Aorta (tissue), 5 donors: ENCODE data around the gene TNNI3K. TPM values are rescaled to one million over a fixed set of nuclear protein-coding genes. Genes with fewer than 3 reads are reported as not detected.

Experiments
- ATAC-seq: fragments of 200-7000 bp; cut with Tn5 transposase; one replicate; pipeline ENCODE4 v1.9.1; 2022; ENCODE audit warnings: moderate library complexity; ENCODE audit not compliant: low FRiP score
- DNase-seq, 2 donors: peaks; one replicate each; pipeline ENCODE4 v3.0.0-alpha.2; 2020
- H3K27ac ChIP-seq, 2 donors: one replicate each; pipeline ENCODE4 v1.5.1; 2013; ENCODE audit warnings: low read length in 2 of 2, mild to moderate bottlenecking in 2 of 2, moderate library complexity in 2 of 2, control low read depth in 1 of 2, inconsistent platforms in 1 of 2, low read depth in 1 of 2
- H3K27me3 ChIP-seq, 2 donors: one replicate each; pipeline ENCODE4 v1.6.1; 2013; ENCODE audit warnings: control low read depth in 1 of 2, low read length in 1 of 2, mild to moderate bottlenecking in 1 of 2, moderate library complexity in 1 of 2; ENCODE audit not compliant: insufficient read depth in 2 of 2, control insufficient read depth in 1 of 2
- H3K36me3 ChIP-seq, 2 donors: one replicate each; pipeline ENCODE4 v1.6.1; 2013; ENCODE audit warnings: control low read depth in 1 of 2, low read length in 1 of 2, mild to moderate bottlenecking in 1 of 2; ENCODE audit not compliant: insufficient read depth in 2 of 2, control insufficient read depth in 1 of 2
- H3K4me1 ChIP-seq, 2 donors: one replicate each; pipeline ENCODE4 v1.6.1; 2013; ENCODE audit warnings: low read length in 2 of 2, control low read depth in 1 of 2, mild to moderate bottlenecking in 1 of 2, moderate library complexity in 1 of 2; ENCODE audit not compliant: insufficient read depth in 2 of 2, control insufficient read depth in 1 of 2
- H3K4me3 ChIP-seq, 2 donors: one replicate each; pipeline ENCODE4 v1.5.1; 2013; ENCODE audit warnings: low read length in 2 of 2, control low read depth in 1 of 2, mild to moderate bottlenecking in 1 of 2
- H3K9me3 ChIP-seq: one replicate; pipeline ENCODE4 v1.6.1; 2013; ENCODE audit warnings: mild to moderate bottlenecking, low read length; ENCODE audit not compliant: control insufficient read depth
- WGBS, 2 donors: extraction: QIAGEN DNeasy Blood & Tissue Kit; methylation state at CpG; one replicate each; pipeline ENCODE4 v1.1.7; 2013; 5-methylcytosine and 5-hydroxymethylcytosine counted together
- intact Hi-C, 2 donors: fragments of 100-400 bp; cut with DNase I; formaldehyde crosslinking; loops; one replicate each; pipeline versions ENCODE4 v1.14.2 to v1.15.0; 2022
- long read RNA-seq, 2 donors: library from polyadenylated mRNA; unstranded; transcript quantifications; one replicate each; pipeline ENCODE4 v2.0.0, GENCODE V29; 2020 to 2021
- polyA plus RNA-seq, 2 donors: library from polyadenylated mRNA; stranded (reverse); fragments of 200-250 nt; gene quantifications; one replicate each; pipeline ENCODE4 v1.2.3, GENCODE V29; 2013
- total RNA-seq, 2 donors: library from RNA; stranded (reverse); fragmentation: NEBNext Ultra II Directional; extraction: Animal tissue kit (Norgen Biotek cat#: 25700); gene quantifications; one replicate each; pipeline ENCODE4 v1.2.1, GENCODE V29; 2021
- donor health status: healthy with polysubstance abuse.
- donor health status: Bipolar disorder and iron deficiency.
- donor health status: DM: no; HTN: no; CAD: no.
- donor health status: DM: no; HTN: no; CAD: no.
- donor health status: DM: yes; HTN: yes; CAD: no.

Gene TNNI3K
- total RNA-seq (1 to 10 TPM; 2.8 to 4.2 TPM), polyA plus RNA-seq (not detected)
- long read RNA-seq, donor 1, partial matches to known transcripts: 0 of 3 reads
- long read RNA-seq, donor 1, other reads (novel, unspliced or antisense): 3 of 3 reads
- long read RNA-seq, donor 2, partial matches to known transcripts: 0 of 4 reads
- long read RNA-seq, donor 2, other reads (novel, unspliced or antisense): 4 of 4 reads

- no peaks in the 10 kb centered on the region for H3K36me3 ChIP-seq
- no peaks in the 10 kb centered on the region for H3K9me3 ChIP-seq
- no peaks in the 10 kb centered on the region for H3K27me3 ChIP-seq
- no peak within 1 kb of the TSS for H3K27ac ChIP-seq
- no peaks in the 10 kb centered on the region for H3K4me1 ChIP-seq
- intact Hi-C loops: no loop called here
- no peak for ATAC-seq
- WGBS, 2 donors: 9 to 21% methylated on average over 2 of the region's 2 CpGs
- no peak within 1 kb of the TSS for H3K4me3 ChIP-seq
- no peak for DNase-seq
Measured at GRCh38 chr1:74235153-74235552, at the start of gene TNNI3K. TSS of gene TNNI3K (plus strand) at chr1:74235387. CDS start at chr1:74235452, 65 bp downstream.

DNA sequence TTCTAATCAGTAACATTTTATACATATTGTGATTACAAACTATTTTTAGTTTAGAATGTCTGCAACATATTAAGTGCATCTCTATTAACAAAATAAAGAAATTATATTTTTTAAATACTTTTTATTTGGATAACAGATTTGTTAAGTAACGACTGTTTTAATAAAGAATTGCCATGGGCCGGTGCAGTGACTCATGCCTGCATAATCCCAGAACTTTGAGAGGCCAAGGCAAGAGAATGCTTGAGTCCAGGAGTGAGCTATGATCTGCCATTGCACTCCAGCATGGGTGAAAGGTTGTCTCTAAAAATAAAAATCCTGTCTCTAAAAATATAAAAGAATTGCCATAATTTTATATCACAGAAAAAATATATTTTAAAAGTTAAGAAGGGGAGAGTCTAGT is 41.3 kb upstream of the TNNI3K start:
- no peak for ATAC-seq
- H3K9me3 ChIP-seq: no peaks in the 10 kb centered on the region
- no peaks in the 10 kb centered on the region for H3K27me3 ChIP-seq
- 9 to 12% methylated on average over 2 of the region's 2 CpGs for WGBS, 2 donors
- peak in 1 of 2 donors; percentile 39 for DNase-seq
- no peak overlapping the region for H3K27ac ChIP-seq
- H3K36me3 ChIP-seq: no peaks in the 10 kb centered on the region
- H3K4me1 ChIP-seq: peaks cover 0 to 2% of the 10 kb centered on the region in 2 donors
- intact Hi-C loops: loop anchor here in 1 of 2 donors (10.0 kb wide), 1 partner anchor 541 kb away; the partner anchor contains the start of genes CRYZ and TYW3
- H3K4me3 ChIP-seq: no peak overlapping the region

DNA sequence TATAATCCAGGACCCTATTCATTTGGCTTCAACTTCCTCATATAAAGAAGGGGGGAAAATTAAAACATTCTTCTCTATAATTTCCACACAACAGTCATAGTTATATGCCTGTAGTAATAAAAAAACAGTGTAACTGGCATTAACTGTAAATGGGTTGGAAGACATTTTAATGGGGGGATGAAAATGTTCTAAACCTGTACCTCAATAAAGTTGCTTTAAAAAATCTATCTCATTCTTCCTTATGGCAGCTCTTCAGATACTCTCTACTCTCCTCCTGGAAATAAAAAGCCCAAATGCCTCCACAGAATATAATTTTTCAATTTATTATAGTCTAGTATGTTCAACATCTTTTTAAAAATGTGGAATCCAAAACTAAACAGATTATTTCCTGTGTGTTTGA is 39.8 kb upstream of the TNNI3K start:
- no peak for ATAC-seq
- Histone ChIP-seq H3K9me3 (no peaks in the 10 kb centered on the region), H3K4me1 (peaks cover 0 to 2% of the 10 kb centered on the region in 2 donors), H3K36me3 (no peaks in the 10 kb centered on the region), H3K27me3 (no peaks in the 10 kb centered on the region), H3K27ac (no peak overlapping the region), H3K4me3 (no peak overlapping the region)
- intact Hi-C loops: loop anchor here in 1 of 2 donors (5.0 to 10.0 kb wide), 2 partner anchors 272 to 539 kb away; partner anchors contain the start of genes CRYZ and TYW3
- DNase-seq: no peak

DNA sequence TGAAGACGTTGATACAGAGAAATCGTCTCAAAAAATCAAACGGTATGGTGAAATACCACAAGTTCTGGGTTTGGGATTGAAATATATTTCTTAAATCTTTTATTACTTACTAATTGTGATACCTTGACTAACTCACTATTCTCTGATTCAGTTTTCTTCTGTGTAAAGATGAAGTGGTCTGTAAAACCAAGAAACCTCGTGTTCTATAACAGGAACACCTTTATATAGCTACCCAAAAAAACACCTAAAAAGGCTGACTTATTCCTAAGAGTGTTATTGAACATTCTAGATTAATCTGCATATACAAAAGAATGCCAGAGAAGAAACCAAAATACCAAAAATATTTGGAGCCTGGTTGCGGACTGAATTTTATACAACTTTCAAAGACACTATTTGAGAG is 37.9 kb upstream of the TNNI3K start:
- no peaks in the 10 kb centered on the region for H3K27me3 ChIP-seq
- WGBS, 2 donors: 66 to 69% methylated on average over 5 of the region's 5 CpGs
- DNase-seq (no peak), ATAC-seq (no peak)
- H3K27ac ChIP-seq: no peak overlapping the region
- intact Hi-C loops: loop anchor here in 1 of 2 donors (5.0 to 10.0 kb wide), 2 partner anchors 270 to 538 kb away; partner anchors contain the start of genes CRYZ and TYW3
- peaks cover 0 to 2% of the 10 kb centered on the region in 2 donors for H3K4me1 ChIP-seq
- peak overlapping the region in 1 of 2 donors; percentile 44 for H3K4me3 ChIP-seq
- no peaks in the 10 kb centered on the region for H3K9me3 ChIP-seq
- no peaks in the 10 kb centered on the region for H3K36me3 ChIP-seq

- ATAC-seq (peak; percentile 100), DNase-seq (peak; percentile 97 to 99)
- H3K27me3 ChIP-seq: no peaks in the 10 kb centered on the region
- peak within 1 kb of the TSS in 1 of 2 donors; percentile 11 for H3K27ac ChIP-seq
- no peaks in the 10 kb centered on the region for H3K9me3 ChIP-seq
- intact Hi-C loops: loop anchor here in 1 of 2 donors (5.0 to 10.0 kb wide), 2 partner anchors 269 to 537 kb away; partner anchors contain the start of genes CRYZ and TYW3
- WGBS, 2 donors: 1 to 2% methylated on average over 41 of the region's 41 CpGs
- peaks cover 0 to 2% of the 10 kb centered on the region in 2 donors for H3K4me1 ChIP-seq
- peak within 1 kb of the TSS; percentile 78 to 91 for H3K4me3 ChIP-seq
- no peaks in the 10 kb centered on the region for H3K36me3 ChIP-seq
Measured at GRCh38 chr1:74197657-74198552, 37.3 kb upstream of the TNNI3K start, which contains the start of the genes FPGT and LRRIQ3. TSS of gene FPGT (plus strand) at chr1:74198242. CDS start at chr1:74198279, 37 bp downstream. TSS of gene LRRIQ3 (minus strand) at chr1:74198176. CDS start at chr1:74183684, 14,492 bp downstream.

DNA sequence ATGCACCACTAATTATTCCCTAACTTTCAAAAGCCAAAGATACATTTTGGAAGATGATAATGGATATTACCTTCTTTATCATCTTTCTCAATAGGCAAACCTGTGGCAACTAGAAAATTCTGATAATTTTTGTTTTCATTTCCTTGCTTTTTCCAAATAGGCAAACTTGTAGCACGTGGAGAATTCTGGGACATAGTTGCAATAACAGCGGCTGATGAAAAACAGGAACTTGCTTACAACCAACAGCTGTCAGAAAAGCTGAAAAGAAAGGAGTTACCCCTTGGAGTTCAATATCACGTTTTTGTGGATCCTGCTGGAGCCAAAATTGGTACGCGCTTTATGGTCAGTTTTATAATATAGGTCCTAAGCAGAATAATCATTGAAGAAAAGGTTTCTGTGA is 35.7 kb upstream of the TNNI3K start:
- Histone ChIP-seq H3K4me1 (peaks cover 0 to 2% of the 10 kb centered on the region in 2 donors), H3K9me3 (no peaks in the 10 kb centered on the region), H3K27ac (no peak overlapping the region), H3K27me3 (no peaks in the 10 kb centered on the region), H3K4me3 (no peak overlapping the region), H3K36me3 (no peaks in the 10 kb centered on the region)
- WGBS, 2 donors: 80 to 87% methylated on average over 5 of the region's 5 CpGs
- DNase-seq: no peak
- intact Hi-C loops: loop anchor here in 1 of 2 donors (5.0 to 10.0 kb wide), 2 partner anchors 268 to 535 kb away; partner anchors contain the start of genes CRYZ and TYW3
- no peak for ATAC-seq

GRCh38 chr1:74205266-74205665 is 29.9 kb upstream of the TNNI3K start:
- no peak for DNase-seq
- no peak overlapping the region for H3K27ac ChIP-seq
- intact Hi-C loops: no loop called here

DNA sequence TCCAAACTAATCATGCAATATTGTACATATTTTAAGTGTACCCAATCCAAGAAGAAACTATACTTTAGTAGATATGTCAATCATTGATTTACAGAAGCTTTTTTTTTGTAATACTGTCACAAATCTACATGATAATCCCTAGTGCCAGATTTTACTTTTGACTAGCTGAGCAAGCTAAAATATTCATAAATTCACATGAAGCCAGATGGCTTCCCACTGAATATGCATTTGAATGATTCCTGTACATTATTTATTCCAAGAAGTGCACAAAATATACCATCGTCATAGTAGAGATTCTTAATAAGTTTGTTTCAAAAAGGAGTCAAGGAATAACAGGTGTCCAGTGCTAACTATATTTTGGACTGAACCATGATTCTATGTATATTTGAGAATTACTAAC is 20.0 kb upstream of the TNNI3K start:
- Histone ChIP-seq H3K9me3 (no peaks in the 10 kb centered on the region), H3K36me3 (no peaks in the 10 kb centered on the region), H3K4me1 (no peaks in the 10 kb centered on the region), H3K27me3 (no peaks in the 10 kb centered on the region), H3K27ac (no peak overlapping the region), H3K4me3 (no peak overlapping the region)
- intact Hi-C loops: no loop called here
- DNase-seq (no peak), ATAC-seq (no peak)
- 91 to 100% methylated on average over 1 of the region's 1 CpG for WGBS, 2 donors

More at GRCh38 chr1:74205266-74205665, 29.9 kb upstream of the TNNI3K start:
- Histone ChIP-seq H3K36me3 (no peaks in the 10 kb centered on the region), H3K9me3 (no peaks in the 10 kb centered on the region), H3K4me3 (no peak overlapping the region), H3K4me1 (no peaks in the 10 kb centered on the region), H3K27me3 (no peaks in the 10 kb centered on the region)
- ATAC-seq: no peak
- 66 to 68% methylated on average over 2 of the region's 2 CpGs for WGBS, 2 donors
